GM12878 (cell line): Measurements from ENCODE around the gene MRPL12. TPM values are rescaled to one million over a fixed set of nuclear protein-coding genes. Genes with fewer than 3 reads are reported as not detected.

Experiments used
- ATAC-seq: fragments of 200-7000 bp; cut with Tn5 transposase; 3 replicates; pipeline ENCODE4 v1.9.1; 2020; ENCODE audit warnings: mild to moderate bottlenecking, moderate library complexity
- BruUV-seq: library from RNA; stranded (reverse); fragments of 400-500 nt; replicated peaks from 2 replicates; lab custom pipeline; 2021; lab: Mats Ljungman, UMichigan
- CTCF ChIA-PET: fragments of 300-600 bp; sonication (Branson Sonifier 250); formaldehyde crosslinking; extraction: SDS; loops from one replicate; lab custom pipeline; 2021; ENCODE audit warnings: inconsistent platforms; lab: Yijun Ruan, JAX
- POLR2A ChIA-PET: fragments of 350-600 bp; formaldehyde crosslinking; extraction: SDS; loops from one replicate; lab custom pipeline; 2021; ENCODE audit warnings: inconsistent platforms; lab: Charles Lee
- RAD21 ChIA-PET: fragments of 300-600 bp; sonication (Branson Sonifier 250); formaldehyde crosslinking; loops from one replicate; lab custom pipeline; 2023; ENCODE audit warnings: antibody characterized with exemption; ENCODE audit not compliant: unreplicated experiment; lab: Charles Lee
- SMC1A ChIA-PET: fragments of 300-600 bp; sonication (Branson Sonifier 250); formaldehyde crosslinking; loops from one replicate; lab custom pipeline; 2023; ENCODE audit not compliant: unreplicated experiment, uncharacterized antibody; lab: Charles Lee
- DNase-seq: peaks from one replicate; pipeline ENCODE4 v3.0.0-alpha.2; 2011; ENCODE audit warnings: low read depth, low spot score
- FAIRE-seq: peaks from 3 replicates; lab custom pipeline; 2011; peaks lifted over from hg19 to GRCh38; lab: Jason Lieb, UNC
- H2AFZ ChIP-seq: 2 replicates; pipeline ENCODE4 v1.6.0; 2011; ENCODE audit warnings: low read depth, low read length, control low read depth; ENCODE audit not compliant: control insufficient read depth
- H3K27ac ChIP-seq: 2 replicates; pipeline ENCODE4 v1.5.1; 2011; ENCODE audit warnings: control low read depth; ENCODE audit not compliant: control insufficient read depth, insufficient read depth
- H3K27me3 ChIP-seq, 2 experiments: replicated peaks in 1 of 2; 2 replicates each; pipeline versions ENCODE4 v1.6.0 to v1.6.1; 2011; ENCODE audit warnings: low read length in 1 of 2; ENCODE audit not compliant: control insufficient read depth in 2 of 2, insufficient read depth in 2 of 2
- H3K36me3 ChIP-seq, 2 experiments: 2 replicates each; pipeline ENCODE4 v1.5.1; 2011; ENCODE audit warnings: low read length in 1 of 2; ENCODE audit not compliant: control insufficient read depth in 2 of 2, insufficient read depth in 2 of 2
- H3K4me1 ChIP-seq: 2 replicates; pipeline ENCODE4 v1.6.1; 2011; ENCODE audit warnings: mild to moderate bottlenecking, low read length, moderate library complexity, mixed read lengths; ENCODE audit not compliant: control insufficient read depth, insufficient read depth
- H3K4me2 ChIP-seq: 2 replicates; pipeline ENCODE4 v1.6.0; 2011; ENCODE audit warnings: control low read depth; ENCODE audit not compliant: control insufficient read depth, insufficient read depth
- H3K4me3 ChIP-seq: fragments of 200-600 bp; sonication (generic); 2 replicates; pipeline ENCODE4 v1.5.1; 2016
- H3K79me2 ChIP-seq: 2 replicates; pipeline ENCODE4 v1.6.0; 2011; ENCODE audit warnings: low read length; ENCODE audit not compliant: control insufficient read depth, insufficient read depth
- H3K9ac ChIP-seq: 2 replicates; pipeline ENCODE4 v1.8.0; 2011; ENCODE audit warnings: low read length, control low read depth, mixed read lengths; ENCODE audit not compliant: control insufficient read depth, insufficient read depth
- H3K9me3 ChIP-seq: replicated peaks from 3 replicates; pipeline ENCODE4 v1.5.1; 2011; ENCODE audit warnings: mild to moderate bottlenecking, low read length; ENCODE audit not compliant: control insufficient read depth, insufficient read depth
- H4K20me1 ChIP-seq: 2 replicates; pipeline ENCODE4 v1.6.0; 2011; ENCODE audit not compliant: control insufficient read depth, insufficient read depth
- CREM ChIP-seq: IDR thresholded peaks from 2 replicates; pipeline ENCODE4 v1.6.1; 2014; ENCODE audit warnings: antibody characterized with exemption, low read depth
- ETV6 ChIP-seq, 2 experiments: fragments of 450-650 bp in 1 of 2; IDR thresholded peaks in 1 of 2; conservative IDR thresholded peaks in 1 of 2; 2 replicates each; pipeline ENCODE4 v1.6.1; 2014; ENCODE audit warnings: antibody characterized with exemption in 1 of 2, borderline replicate concordance in 1 of 2, low read depth in 1 of 2, mild to moderate bottlenecking in 1 of 2, moderate library complexity in 1 of 2
- HCFC1 ChIP-seq: fragments of 150-350 bp; IDR thresholded peaks from 2 replicates; pipeline ENCODE4 v1.6.1; 2014; ENCODE audit warnings: low read length
- HDGF ChIP-seq: fragments of 450-650 bp; IDR thresholded peaks from 2 replicates; pipeline ENCODE4 v1.6.1; 2016; ENCODE audit warnings: antibody characterized with exemption
- LARP7 ChIP-seq: fragments of 450-650 bp; IDR thresholded peaks from 2 replicates; pipeline ENCODE4 v1.6.1; 2017; ENCODE audit warnings: mild to moderate bottlenecking
- POLR2AphosphoS5 ChIP-seq: IDR thresholded peaks from 2 replicates; pipeline ENCODE4 v1.6.1; 2011; ENCODE audit warnings: mild to moderate bottlenecking, low read length, inconsistent platforms
- SUZ12 ChIP-seq: fragments of 200-600 bp; sonication (generic); IDR thresholded peaks from one replicate; pipeline ENCODE4 v1.6.1; 2018; ENCODE audit warnings: antibody characterized with exemption, mild to moderate bottlenecking; ENCODE audit not compliant: unreplicated experiment
- ZBTB40 ChIP-seq: fragments of 450-650 bp; IDR thresholded peaks from 2 replicates; pipeline ENCODE4 v1.6.1; 2016; ENCODE audit warnings: mild to moderate bottlenecking, moderate library complexity, borderline replicate concordance
- WGBS: methylation state at CpG from one replicate; pipeline ENCODE4 v1.1.6; 2016; ENCODE audit warnings: low lambda C conversion rate; ENCODE audit not compliant: insufficient replicate concordance, insufficient coverage; ENCODE audit errors: missing lambda C conversion rate; 5-methylcytosine and 5-hydroxymethylcytosine counted together
- in situ Hi-C: fragments of 300-500 bp; cut with MboI; formaldehyde crosslinking; loops from 9 replicates; pipeline ENCODE4 v1.14.3; 2018; ENCODE audit warnings: mixed read lengths
- intact Hi-C: fragments of 100-400 bp; cut with micrococcal nuclease; formaldehyde crosslinking; loops from one replicate; pipeline ENCODE4 v1.14.2; 2022; ENCODE audit not compliant: unreplicated experiment
- polyA plus RNA-seq, 11 experiments: library from polyadenylated mRNA; depleted of rRNA in 4 of 11; unstranded in 6 of 11; stranded (reverse) in 5 of 11; fragments of >200 nt; fragmentation: Nextera tagmentation in 4 of 11; fragmentation: Illumina TruSeq in 1 of 11; extraction: Ambion mirVana in 4 of 11; extraction: Trizol in 1 of 11; gene quantifications; 1 replicate in 1 of 11; 2 replicates in 10 of 11; pipeline versions ENCODE4 v1.2.1 to v1.2.3, GENCODE V29; 2011 to 2016; ENCODE audit warnings: inconsistent platforms in 2 of 11, missing spikeins in 2 of 11, low read depth in 1 of 11
- total RNA-seq, 4 experiments: library from RNA; depleted of rRNA in 3 of 4; stranded (reverse); fragments of >200 nt in 3 of 4; fragmentation: Illumina TruSeq in 1 of 4; extraction: Trizol in 1 of 4; gene quantifications; 2 replicates each; pipeline versions ENCODE4 v1.2.1 to v1.2.3, GENCODE V29; 2013 to 2021

MRPL12 gene
- total and polyA plus RNA-seq, 10 of the 15 experiments (the other 5 are each of a cell fraction or from before 2014, with no cell fraction given), result 1.3 to 269 (median 117) TPM

GRCh38 chr17:81691608-81692007, 11.6 kb upstream of the MRPL12 start:
- intact Hi-C loops, result no loop called here
- H3K27me3 ChIP-seq, result no peaks in the 10 kb centered on the region
- DNase-seq, result no peak
- CTCF ChIA-PET, result no interaction called here
- RAD21 ChIA-PET, result no interaction called here
- H3K4me1 ChIP-seq, result no peaks in the 10 kb centered on the region
- H3K9ac ChIP-seq, result no peak overlapping the region
- no peaks in the 10 kb centered on the region for H3K9me3 ChIP-seq
- no peaks in the 10 kb centered on the region; the same call in none of the 2 replicates for H3K79me2 ChIP-seq
- no peak for FAIRE-seq
- TF ChIP-seq HCFC1, result no peak
- TF ChIP-seq ETV6 (conservative IDR thresholded peaks at IDR 0.05 in 1 of 2, IDR thresholded peaks at IDR 0.05 in 1 of 2; ENCODE audit: borderline replicate concordance in 1 of 2, low read depth in 1 of 2), result no peak
- TF ChIP-seq SUZ12, result no peak
- no peak for TF ChIP-seq CREM
- TF ChIP-seq POLR2AphosphoS5, result no peak
- TF ChIP-seq HDGF, result no peak
- TF ChIP-seq ZBTB40, result no peak
- no peak for TF ChIP-seq LARP7
- TF ChIP-seq, all 136 proteins: peak for 0
- ChIA-PET SMC1A (no interaction called here), POLR2A (no interaction called here)
- BruUV-seq, result no TSS peak
- peaks cover 11 to 63% of the 10 kb centered on the region in 2 experiments; a peak in 3 of 4 replicates for H3K36me3 ChIP-seq
- H3K4me3 ChIP-seq, result no peak overlapping the region
- 94% methylated on average over 20 of the region's 20 CpGs for WGBS
- in situ Hi-C loops, result no loop called here
- no peak for ATAC-seq
- H3K4me2 ChIP-seq, result no peak overlapping the region
- no peaks in the 10 kb centered on the region; the same call in 1 of the 2 replicates for H4K20me1 ChIP-seq
- no peak overlapping the region for H3K27ac ChIP-seq
- no peak overlapping the region for H2AFZ ChIP-seq
